ENCODE data around the gene EP400.

GRCh38 chr12:132100306-132101065 lies 150.7 kb downstream of the EP400 start:
- TF ChIP-seq CTCF (conservative IDR thresholded peaks at IDR 0.05; ENCODE audit: low read depth, low read length): no peak
- no peak for TF ChIP-seq EZH2 (IDR thresholded peaks at IDR 0.05; ENCODE audit: borderline replicate concordance, low read depth, low read length, poor library complexity, severe bottlenecking)
